ENCODE data around the gene RGSL1. TPM values are rescaled to one million over a fixed set of nuclear protein-coding genes. Genes with fewer than 3 reads are reported as not detected.

Gene RGSL1
- total and polyA plus RNA-seq, 2 experiments from 2014 or later, result not detected

DNA sequence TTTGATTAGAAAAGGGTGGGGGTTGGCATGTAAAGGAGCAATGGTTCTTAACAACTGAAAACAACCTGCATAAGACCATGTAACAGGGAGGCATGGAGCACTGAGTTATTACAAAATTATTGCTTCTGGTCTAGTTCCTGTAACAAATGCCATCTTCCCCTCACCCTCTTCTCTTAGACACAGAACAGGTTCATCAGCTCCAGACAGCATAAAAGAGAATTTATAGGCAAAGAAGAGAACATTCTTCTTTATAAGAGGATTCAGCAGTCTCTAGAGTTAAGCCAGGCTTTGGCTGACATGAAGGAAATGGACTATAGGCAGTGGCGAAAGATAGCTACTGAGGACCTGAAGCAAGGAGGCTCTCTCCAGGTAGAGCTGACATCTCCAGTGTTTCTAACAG is 38.9 kb downstream of the RGSL1 start:
- H3K9me3 ChIP-seq (ENCODE audit: low read depth), result no peaks in the 10 kb centered on the region
- H2AFZ ChIP-seq, result no peak overlapping the region
- H4K20me1 ChIP-seq (ENCODE audit: insufficient read depth, poor library complexity, severe bottlenecking), result no peaks in the 10 kb centered on the region
- no peak overlapping the region for H3K4me2 ChIP-seq
- DNase-seq (ENCODE audit: low spot score), result no peak
- no peaks in the 10 kb centered on the region for H3K27me3 ChIP-seq
- TF ChIP-seq EZH2 (IDR thresholded peaks at IDR 0.05; ENCODE audit: borderline replicate concordance) (no peak), EZH2phosphoT487 (IDR thresholded peaks at IDR 0.05; ENCODE audit: low read depth, severe bottlenecking, unreplicated experiment) (no peak)
- TF ChIP-seq, protein P1, sequence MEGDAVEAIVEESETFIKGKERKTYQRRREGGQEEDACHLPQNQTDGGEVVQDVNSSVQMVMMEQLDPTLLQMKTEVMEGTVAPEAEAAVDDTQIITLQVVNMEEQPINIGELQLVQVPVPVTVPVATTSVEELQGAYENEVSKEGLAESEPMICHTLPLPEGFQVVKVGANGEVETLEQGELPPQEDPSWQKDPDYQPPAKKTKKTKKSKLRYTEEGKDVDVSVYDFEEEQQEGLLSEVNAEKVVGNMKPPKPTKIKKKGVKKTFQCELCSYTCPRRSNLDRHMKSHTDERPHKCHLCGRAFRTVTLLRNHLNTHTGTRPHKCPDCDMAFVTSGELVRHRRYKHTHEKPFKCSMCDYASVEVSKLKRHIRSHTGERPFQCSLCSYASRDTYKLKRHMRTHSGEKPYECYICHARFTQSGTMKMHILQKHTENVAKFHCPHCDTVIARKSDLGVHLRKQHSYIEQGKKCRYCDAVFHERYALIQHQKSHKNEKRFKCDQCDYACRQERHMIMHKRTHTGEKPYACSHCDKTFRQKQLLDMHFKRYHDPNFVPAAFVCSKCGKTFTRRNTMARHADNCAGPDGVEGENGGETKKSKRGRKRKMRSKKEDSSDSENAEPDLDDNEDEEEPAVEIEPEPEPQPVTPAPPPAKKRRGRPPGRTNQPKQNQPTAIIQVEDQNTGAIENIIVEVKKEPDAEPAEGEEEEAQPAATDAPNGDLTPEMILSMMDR (IDR thresholded peaks at IDR 0.05; ENCODE audit: poor library complexity), result no peak
- H3K4me3 ChIP-seq, result no peak overlapping the region
- H3K27ac ChIP-seq, result no peak overlapping the region
- no peaks in the 10 kb centered on the region for H3K4me1 ChIP-seq (ENCODE audit: insufficient read depth)
- no peaks in the 10 kb centered on the region for H3K36me3 ChIP-seq (replicated peaks; ENCODE audit: insufficient read depth, low read depth)
- no peaks in the 10 kb centered on the region for H3K9me2 ChIP-seq (replicated peaks; ENCODE audit: insufficient read depth)
- H3K79me2 ChIP-seq, result no peaks in the 10 kb centered on the region
- 87% methylated on average over 1 of the region's 1 CpG for WGBS (ENCODE audit: low lambda C conversion rate, missing lambda C conversion rate)

DNA sequence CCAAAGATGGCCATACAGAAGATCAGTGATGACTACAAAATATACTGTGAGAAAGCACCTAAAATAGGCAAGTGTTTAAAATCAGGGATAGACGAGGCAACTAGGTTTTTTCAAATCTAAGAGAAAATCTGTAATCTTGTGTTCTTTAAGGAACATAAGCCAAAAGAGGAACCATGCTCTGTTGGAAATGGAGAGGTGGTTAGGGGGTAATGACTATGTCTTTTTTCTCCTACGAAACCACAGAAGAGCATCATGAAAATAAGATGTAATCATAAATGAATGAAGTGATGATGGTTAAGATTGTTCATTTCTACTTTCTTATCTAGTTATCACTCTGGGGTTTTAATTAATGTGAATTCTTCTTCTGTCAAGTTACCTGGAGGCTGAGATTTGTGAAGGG is 43.1 kb downstream of the RGSL1 start:
- H3K4me1 ChIP-seq (ENCODE audit: insufficient read depth), result no peaks in the 10 kb centered on the region

DNA sequence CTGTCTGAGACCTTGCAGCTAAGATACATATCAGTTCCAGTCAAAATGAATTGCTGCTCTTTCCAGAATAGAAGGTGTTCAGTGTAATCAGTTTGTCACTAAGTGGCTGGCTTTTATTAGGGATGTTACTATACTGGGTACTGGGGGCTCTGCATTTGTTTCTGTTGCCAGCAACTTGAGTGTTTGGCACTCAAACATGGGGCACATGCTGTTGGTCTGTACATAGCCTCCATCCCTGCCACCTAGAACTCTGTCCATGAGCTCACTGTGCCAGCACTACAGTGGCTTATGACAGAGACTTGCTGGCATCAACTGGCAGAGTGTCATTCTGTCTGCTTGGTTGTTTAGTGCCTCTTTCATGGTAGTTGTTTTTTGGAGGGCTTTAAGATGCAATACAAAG is 45.1 kb downstream of the RGSL1 start:
- no peaks in the 10 kb centered on the region for H3K36me3 ChIP-seq (replicated peaks; ENCODE audit: insufficient read depth, low read depth)
- TF ChIP-seq, protein P1 (IDR thresholded peaks at IDR 0.05; ENCODE audit: poor library complexity), result no peak
- TF ChIP-seq EZH2phosphoT487 (IDR thresholded peaks at IDR 0.05; ENCODE audit: low read depth, severe bottlenecking, unreplicated experiment), result no peak
- no peak for TF ChIP-seq EZH2 (IDR thresholded peaks at IDR 0.05; ENCODE audit: borderline replicate concordance)

More for the DNA sequence above, 43.1 kb downstream of the RGSL1 start:
- Histone ChIP-seq H3K9me3 (ENCODE audit: low read depth) (no peaks in the 10 kb centered on the region), H2AFZ (no peak overlapping the region), H3K27ac (no peak overlapping the region), H4K20me1 (ENCODE audit: insufficient read depth, poor library complexity, severe bottlenecking) (no peaks in the 10 kb centered on the region), H3K9me2 (replicated peaks; ENCODE audit: insufficient read depth) (no peaks in the 10 kb centered on the region), H3K4me3 (no peak overlapping the region), H3K4me2 (no peak overlapping the region), H3K79me2 (no peaks in the 10 kb centered on the region), H3K27me3 (no peaks in the 10 kb centered on the region), H3K36me3 (replicated peaks; ENCODE audit: insufficient read depth, low read depth) (no peaks in the 10 kb centered on the region)
- 87% methylated on average over 2 of the region's 2 CpGs for WGBS (ENCODE audit: low lambda C conversion rate, missing lambda C conversion rate)
- DNase-seq (ENCODE audit: low spot score), result no peak
- no peak for TF ChIP-seq EZH2phosphoT487 (IDR thresholded peaks at IDR 0.05; ENCODE audit: low read depth, severe bottlenecking, unreplicated experiment)
- TF ChIP-seq, protein P1 (IDR thresholded peaks at IDR 0.05; ENCODE audit: poor library complexity), result no peak
- TF ChIP-seq EZH2 (IDR thresholded peaks at IDR 0.05; ENCODE audit: borderline replicate concordance), result no peak

DNA sequence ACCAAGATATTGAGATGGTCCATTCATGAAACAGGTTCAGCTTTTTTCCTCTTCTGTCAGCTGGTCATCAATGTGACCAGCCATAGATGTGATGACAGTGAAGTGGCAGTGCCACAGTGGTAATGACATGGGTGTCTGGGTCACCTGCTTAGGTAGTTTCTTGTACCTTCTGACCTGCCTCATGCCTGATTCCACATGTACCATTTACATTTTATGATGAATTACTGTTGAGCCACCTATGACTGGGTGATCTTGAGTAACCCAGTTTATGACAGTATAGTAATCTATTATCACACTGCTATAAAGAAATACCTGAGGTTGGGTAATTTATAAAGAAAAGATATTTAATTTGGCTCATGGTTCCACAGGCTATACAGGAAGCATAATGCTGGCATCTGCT is 45.7 kb downstream of the RGSL1 start:
- no peaks in the 10 kb centered on the region for H3K9me3 ChIP-seq (ENCODE audit: low read depth)
- H3K79me2 ChIP-seq, result no peaks in the 10 kb centered on the region
- no peaks in the 10 kb centered on the region for H3K4me1 ChIP-seq (ENCODE audit: insufficient read depth)
- no peak overlapping the region for H3K27ac ChIP-seq
- H3K27me3 ChIP-seq, result no peaks in the 10 kb centered on the region
- H2AFZ ChIP-seq, result no peak overlapping the region
- no peaks in the 10 kb centered on the region for H3K9me2 ChIP-seq (replicated peaks; ENCODE audit: insufficient read depth)
- no peaks in the 10 kb centered on the region for H3K36me3 ChIP-seq (replicated peaks; ENCODE audit: insufficient read depth, low read depth)
- H4K20me1 ChIP-seq (ENCODE audit: insufficient read depth, poor library complexity, severe bottlenecking), result no peaks in the 10 kb centered on the region
- no peak overlapping the region for H3K4me2 ChIP-seq
- TF ChIP-seq EZH2phosphoT487 (IDR thresholded peaks at IDR 0.05; ENCODE audit: low read depth, severe bottlenecking, unreplicated experiment) (no peak), EZH2 (IDR thresholded peaks at IDR 0.05; ENCODE audit: borderline replicate concordance) (no peak)
- TF ChIP-seq, protein P1 (IDR thresholded peaks at IDR 0.05; ENCODE audit: poor library complexity), result no peak
- H3K4me3 ChIP-seq, result no peak overlapping the region
- DNase-seq (ENCODE audit: low spot score), result no peak

More for the DNA sequence above, 45.1 kb downstream of the RGSL1 start:
- H3K4me1 ChIP-seq (ENCODE audit: insufficient read depth), result no peaks in the 10 kb centered on the region
- H4K20me1 ChIP-seq (ENCODE audit: insufficient read depth, poor library complexity, severe bottlenecking), result no peaks in the 10 kb centered on the region
- no peak overlapping the region for H3K4me2 ChIP-seq
- H3K9me3 ChIP-seq (ENCODE audit: low read depth), result no peaks in the 10 kb centered on the region
- no peaks in the 10 kb centered on the region for H3K9me2 ChIP-seq (replicated peaks; ENCODE audit: insufficient read depth)
- no peak for DNase-seq (ENCODE audit: low spot score)
- no peak overlapping the region for H2AFZ ChIP-seq
- no peak overlapping the region for H3K27ac ChIP-seq
- H3K79me2 ChIP-seq, result no peaks in the 10 kb centered on the region
- H3K27me3 ChIP-seq, result no peaks in the 10 kb centered on the region
- H3K4me3 ChIP-seq, result no peak overlapping the region
